Esophagus squamous epithelium (tissue), 5 donors: Measurements from ENCODE around the gene UBE2Q1. TPM values are rescaled to one million over a fixed set of nuclear protein-coding genes. Genes with fewer than 3 reads are reported as not detected.
A peak's percentile ranks its signal among the peaks of the same experiment; 100 is the strongest.

Experiments
- DNase-seq: peaks from one replicate; lab custom pipeline; 2025; lab: John Stamatoyannopoulos, UW
- H3K27ac ChIP-seq, 4 donors: fragments of 200-600 bp; sonication (generic); one replicate each; pipeline ENCODE4 v1.5.1; 2016 to 2019; ENCODE audit warnings: mild to moderate bottlenecking in 1 of 4
- H3K27me3 ChIP-seq, 4 donors: fragments of 200-600 bp; sonication (generic); 1 replicate in 3 of 4; 2 replicates in 1 of 4; pipeline versions ENCODE4 v1.5.1 to v1.6.0; 2017 to 2021; ENCODE audit warnings: antibody characterized with exemption in 1 of 4
- H3K36me3 ChIP-seq, 3 donors: fragments of 200-600 bp; sonication (generic); one replicate each; pipeline ENCODE4 v1.5.1; 2016 to 2019
- H3K4me1 ChIP-seq, 3 donors: fragments of 200-600 bp; sonication (generic); one replicate each; pipeline ENCODE4 v1.5.1; 2017 to 2019
- H3K4me3 ChIP-seq, 4 donors: fragments of 200-600 bp; sonication (generic); 1 replicate in 3 of 4; 2 replicates in 1 of 4; pipeline ENCODE4 v1.5.1; 2016 to 2019; ENCODE audit warnings: mild to moderate bottlenecking in 2 of 4, moderate library complexity in 1 of 4
- H3K9me3 ChIP-seq, 3 donors: fragments of 200-600 bp; sonication (generic); one replicate each; pipeline ENCODE4 v1.5.1; 2016 to 2019
- CTCF ChIP-seq, 6 experiments: fragments of 450-650 bp in 4 of 6; fragments of 200-600 bp in 2 of 6; sonication (generic) in 2 of 6; IDR thresholded peaks; one replicate each; pipeline ENCODE4 v1.5.1; 2016 to 2019; ENCODE audit warnings: antibody characterized with exemption in 6 of 6, mild to moderate bottlenecking in 4 of 6, moderate library complexity in 4 of 6
- POLR2A ChIP-seq, 4 donors: fragments of 450-650 bp; IDR thresholded peaks; one replicate each; pipeline ENCODE4 v1.6.1; 2017; ENCODE audit warnings: antibody characterized with exemption in 4 of 4, mild to moderate bottlenecking in 4 of 4, moderate library complexity in 3 of 4
- WGBS, 2 donors: methylation state at CpG; one replicate each; pipeline ENCODE4 v1.1.5; 2018; 5-methylcytosine and 5-hydroxymethylcytosine counted together
- intact Hi-C: fragments of 100-400 bp; cut with DNase I; formaldehyde crosslinking; loops from one replicate; pipeline ENCODE4 v1.15.0; 2022
- total RNA-seq, 4 donors: library from RNA; depleted of rRNA; stranded (reverse); fragments of >200 nt; gene quantifications; one replicate each; pipeline ENCODE4 v1.1.0, GENCODE V29; 2016
- donor health status: DM: yes; HTN: yes; CAD: no.

The UBE2Q1 gene
- total RNA-seq, 4 donors from 2014 or later = 17.8 to 27.9 (median 24.3) TPM

- H3K36me3 ChIP-seq = no peaks in the 10 kb centered on the region
- TF ChIP-seq CTCF (IDR thresholded peaks at IDR 0.05) (no peak), POLR2A (IDR thresholded peaks at IDR 0.05) (no peak)
- no peak overlapping the region for H3K4me3 ChIP-seq
- peaks cover 0 to 9% (median 0%) of the 10 kb centered on the region in 4 donors for H3K27me3 ChIP-seq
- no peak for DNase-seq
- no peaks in the 10 kb centered on the region for H3K4me1 ChIP-seq
- 89 to 95% methylated on average over 3 of the region's 3 CpGs for WGBS, 2 donors
- no peaks in the 10 kb centered on the region for H3K9me3 ChIP-seq
- no peak overlapping the region for H3K27ac ChIP-seq
- intact Hi-C loops = no loop called here
Measured at GRCh38 chr1:154512760-154513159, 45.7 kb downstream of the UBE2Q1 start.

DNA sequence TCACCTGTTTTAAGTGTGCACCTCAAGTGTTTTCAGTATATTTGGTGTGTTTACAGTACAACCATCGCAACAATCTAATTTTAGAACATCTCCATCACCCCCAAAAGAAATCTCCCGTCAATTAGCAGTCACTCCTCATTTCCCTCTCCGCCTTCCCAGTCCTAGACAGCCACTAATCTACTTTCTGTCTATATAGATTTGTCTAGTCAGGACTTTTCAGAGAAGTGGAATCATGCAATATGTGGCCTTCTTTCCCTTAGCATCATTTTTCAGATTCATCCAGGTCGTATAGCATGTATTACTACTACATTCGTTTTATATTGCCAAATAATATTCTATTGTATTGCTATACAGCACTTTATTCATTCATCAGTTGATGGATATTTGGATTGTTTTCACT lies 54.6 kb downstream of the UBE2Q1 start:
- peaks cover 5 to 27% (median 12%) of the 10 kb centered on the region in 3 donors for H3K4me1 ChIP-seq
- TF ChIP-seq CTCF (IDR thresholded peaks at IDR 0.05) (no peak), POLR2A (IDR thresholded peaks at IDR 0.05) (no peak)
- peaks cover 0 to 66% (median 7%) of the 10 kb centered on the region in 4 donors for H3K27me3 ChIP-seq
- WGBS, 2 donors = 64 to 74% methylated on average over 5 of the region's 5 CpGs
- H3K27ac ChIP-seq = no peak overlapping the region
- no peaks in the 10 kb centered on the region for H3K36me3 ChIP-seq
- H3K4me3 ChIP-seq = no peak overlapping the region
- intact Hi-C loops = no loop called here
- H3K9me3 ChIP-seq = no peaks in the 10 kb centered on the region
- no peak for DNase-seq

GRCh38 chr1:154502744-154503115 lies 55.7 kb downstream of the UBE2Q1 start:
- Histone ChIP-seq H3K9me3 (no peaks in the 10 kb centered on the region), H3K27ac (peak overlapping the region; percentile 30 to 83 (median 72)), H3K27me3 (peaks cover 0 to 72% (median 7%) of the 10 kb centered on the region in 4 donors), H3K4me3 (peak overlapping the region; percentile 35 to 77 (median 48)), H3K36me3 (no peaks in the 10 kb centered on the region), H3K4me1 (peaks cover 5 to 35% (median 12%) of the 10 kb centered on the region in 3 donors)
- WGBS, 2 donors = 20 to 32% methylated on average over 1 to 11 of the region's 43 CpGs
- TF ChIP-seq CTCF (IDR thresholded peaks at IDR 0.05) = no peak
- TF ChIP-seq POLR2A (IDR thresholded peaks at IDR 0.05) = no peak
- intact Hi-C loops = no loop called here
- no peak for DNase-seq

DNA sequence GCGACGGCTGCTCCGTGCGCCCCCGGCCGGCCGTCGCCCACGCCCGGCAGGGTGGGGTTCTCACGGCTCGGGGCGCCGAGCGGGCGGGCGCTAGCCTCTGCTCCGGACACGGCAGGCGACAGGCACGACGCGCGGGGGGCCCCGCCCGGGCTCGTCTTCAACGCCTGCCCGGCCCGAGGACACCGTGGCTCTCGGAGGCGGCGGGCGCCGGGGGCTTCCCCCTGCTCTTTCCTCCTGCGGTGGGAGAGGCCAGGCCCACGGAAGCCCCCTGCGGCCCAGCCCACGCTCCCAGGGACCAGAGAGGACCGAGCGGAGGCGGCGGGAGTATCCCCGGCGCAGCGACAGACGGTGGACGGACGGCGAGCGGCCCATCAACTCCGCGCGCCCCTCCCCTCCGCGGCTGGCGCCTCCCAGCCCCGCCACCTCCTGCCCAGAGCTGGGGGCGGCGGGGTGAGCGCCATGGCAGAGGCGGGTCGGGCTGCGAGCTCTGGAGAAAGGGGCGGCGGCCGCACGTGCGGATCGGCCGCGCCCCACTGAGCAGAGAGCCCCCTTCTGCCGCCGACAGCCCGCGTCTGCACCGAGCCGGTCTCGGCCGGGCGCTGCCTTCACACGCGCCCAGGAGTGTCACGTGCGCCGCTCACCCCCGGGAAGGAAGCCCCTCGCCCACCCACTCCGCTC lies 56.3 kb downstream of the UBE2Q1 start, which contains the start of the genes SHE and TDRD10:
Gene SHE, minus strand, starts transcription at position 347 of the 678 bp plus-strand sequence. CDS start 386 bp downstream, outside the sequence.
Gene TDRD10, plus strand, starts transcription at position 154 of the 678 bp plus-strand sequence. CDS start 4,685 bp downstream, outside the sequence.
- Histone ChIP-seq H3K27me3 (peaks cover 0 to 70% (median 7%) of the 10 kb centered on the region in 4 donors), H3K4me3 (peak within 1 kb of the TSS; percentile 35 to 77 (median 48)), H3K9me3 (no peaks in the 10 kb centered on the region), H3K27ac (peak within 1 kb of the TSS; percentile 30 to 83 (median 72)), H3K36me3 (no peaks in the 10 kb centered on the region), H3K4me1 (peaks cover 9 to 40% (median 12%) of the 10 kb centered on the region in 3 donors)
- TF ChIP-seq CTCF (IDR thresholded peaks at IDR 0.05) (no peak), POLR2A (IDR thresholded peaks at IDR 0.05) (peak in 1 of 4 donors; percentile 24)
- intact Hi-C loops = no loop called here
- DNase-seq = no peak
- WGBS, 2 donors = 10% methylated on average over 2 of the region's 90 CpGs; no CpG with 5 or more reads in 1 of the 2 donors

GRCh38 chr1:154501423-154502065 lies 56.9 kb downstream of the UBE2Q1 start:
- intact Hi-C loops = no loop called here
- peaks cover 10 to 45% (median 12%) of the 10 kb centered on the region in 3 donors for H3K4me1 ChIP-seq
- DNase-seq = no peak
- H3K27me3 ChIP-seq = peaks cover 0 to 70% (median 7%) of the 10 kb centered on the region in 4 donors
- H3K36me3 ChIP-seq = no peaks in the 10 kb centered on the region
- TF ChIP-seq POLR2A (IDR thresholded peaks at IDR 0.05) (no peak), CTCF (IDR thresholded peaks at IDR 0.05) (no peak)
- 22 to 27% methylated on average over 4 to 5 of the region's 54 CpGs for WGBS, 2 donors
- H3K27ac ChIP-seq = peak overlapping the region; percentile 30 to 83 (median 72)
- no peaks in the 10 kb centered on the region for H3K9me3 ChIP-seq
- H3K4me3 ChIP-seq = peak overlapping the region; percentile 35 to 77 (median 48)
